Activated T-cell treated with anti-CD3 and anti-CD28 coated beads, Interleukin-2, amount 50 U/mL, for 1 hour (primary cell): Measurements from ENCODE around the gene TRIM59.

Source experiments
- DNase-seq: peaks from one replicate; pipeline ENCODE4 v3.0.0-alpha.2; 2020

The TRIM59 gene

GRCh38 chr3:160401291-160402095 is 48.1 kb downstream of the TRIM59 start:
- DNase-seq, result no peak

GRCh38 chr3:160400702-160401150 is 48.9 kb downstream of the TRIM59 start:
- DNase-seq, result peak; percentile 39

- no peak for DNase-seq
Observed at GRCh38 chr3:160400030-160400701, 49.4 kb downstream of the TRIM59 start.

GRCh38 chr3:160399125-160400029 is 50.2 kb downstream of the TRIM59 start, which contains the start of the genes IFT80 and SMC4:
TSS of gene IFT80 (minus strand) at chr3:160399225. CDS start at chr3:160384600, 14,625 bp downstream.
TSS of gene SMC4 (plus strand) at chr3:160399650. CDS start at chr3:160400827, 1,177 bp downstream.
- peak; percentile 96 for DNase-seq

- no peak for DNase-seq
Observed at GRCh38 chr3:160398820-160399124, 50.8 kb downstream of the TRIM59 start.

GRCh38 chr3:160395297-160395696 is 54.3 kb downstream of the TRIM59 start:
- no peak for DNase-seq

- DNase-seq, result no peak
Observed at GRCh38 chr3:160394009-160394392, 55.6 kb downstream of the TRIM59 start.

- DNase-seq, result no peak
Observed at GRCh38 chr3:160393346-160394008, 56.1 kb downstream of the TRIM59 start.

GRCh38 chr3:160392798-160393197 is 56.8 kb downstream of the TRIM59 start:
- no peak for DNase-seq

- DNase-seq, result no peak
Observed at GRCh38 chr3:160390565-160391138, 58.9 kb downstream of the TRIM59 start.
